Measurements from ENCODE around the gene HADHA. TPM values are rescaled to one million over a fixed set of nuclear protein-coding genes. Genes with fewer than 3 reads are reported as not detected.

Gene HADHA
- total RNA-seq, 2 experiments from 2014 or later: 126 to 150 TPM

GRCh38 chr2:26223018-26223417 lies 21.4 kb downstream of the HADHA start:
- no peak overlapping the region for H3K27ac ChIP-seq (ENCODE audit: low read depth, low read length, poor library complexity, severe bottlenecking)
- no peaks in the 10 kb centered on the region for H3K9me2 ChIP-seq (ENCODE audit: insufficient read depth, low read length)
- intact Hi-C loops (cut with micrococcal nuclease; ENCODE audit: unreplicated experiment): no loop called here
- ChIA-PET POLR2A (no interaction called here), CTCF (ENCODE audit: unreplicated experiment) (no interaction called here)
- no peaks in the 10 kb centered on the region for H4K20me1 ChIP-seq (ENCODE audit: insufficient read depth, low read length)
- BruUV-seq (replicated peaks): no TSS peak
- peaks cover 8% of the 10 kb centered on the region; the same call in 1 of the 2 replicates for H3K9me3 ChIP-seq (ENCODE audit: low read length)
- DNase-seq (ENCODE audit: low spot score): no peak
- H2AFZ ChIP-seq (ENCODE audit: low read length): no peak overlapping the region
- H3K4me2 ChIP-seq (ENCODE audit: low read length): no peak overlapping the region
- H3K79me2 ChIP-seq (ENCODE audit: insufficient read depth, low read depth, low read length): no peaks in the 10 kb centered on the region
- H3K36me3 ChIP-seq (ENCODE audit: insufficient read depth, low read length): peaks cover 86% of the 10 kb centered on the region
- TF ChIP-seq CTCF (conservative IDR thresholded peaks at IDR 0.05; ENCODE audit: low read length): no peak
- TF ChIP-seq EZH2phosphoT487 (IDR thresholded peaks at IDR 0.05; ENCODE audit: borderline replicate concordance, low read depth, low read length): no peak
- no peak overlapping the region for H3K4me3 ChIP-seq (ENCODE audit: low read depth, low read length, poor library complexity, severe bottlenecking)
- H3K4me1 ChIP-seq (ENCODE audit: insufficient read depth, low read length, poor library complexity, severe bottlenecking): no peaks in the 10 kb centered on the region

- no peak for DNase-seq (ENCODE audit: low spot score)
- H3K4me3 ChIP-seq (ENCODE audit: low read depth, low read length, poor library complexity, severe bottlenecking): no peak overlapping the region
- TF ChIP-seq CTCF (conservative IDR thresholded peaks at IDR 0.05; ENCODE audit: low read length) (no peak), EZH2phosphoT487 (IDR thresholded peaks at IDR 0.05; ENCODE audit: borderline replicate concordance, low read depth, low read length) (no peak)
- H2AFZ ChIP-seq (ENCODE audit: low read length): no peak overlapping the region
- peaks cover 93% of the 10 kb centered on the region for H3K36me3 ChIP-seq (ENCODE audit: insufficient read depth, low read length)
- H3K4me1 ChIP-seq (ENCODE audit: insufficient read depth, low read length, poor library complexity, severe bottlenecking): no peaks in the 10 kb centered on the region
- no peaks in the 10 kb centered on the region for H4K20me1 ChIP-seq (ENCODE audit: insufficient read depth, low read length)
- no TSS peak for BruUV-seq (replicated peaks)
- ChIA-PET CTCF (ENCODE audit: unreplicated experiment) (no interaction called here), POLR2A (interaction anchor here (0.7 kb wide), 1 partner anchor 510 kb away, joined by 3 read pairs; no protein-coding TSS in a partner anchor)
- H3K79me2 ChIP-seq (ENCODE audit: insufficient read depth, low read depth, low read length): no peaks in the 10 kb centered on the region
- no peak overlapping the region for H3K4me2 ChIP-seq (ENCODE audit: low read length)
- H3K9me3 ChIP-seq (ENCODE audit: low read length): 0 out of 2 replicates have a peak, but pooled peaks cover 5% of the 10 kb centered on the region
- H3K9me2 ChIP-seq (ENCODE audit: insufficient read depth, low read length): no peaks in the 10 kb centered on the region
- intact Hi-C loops (cut with micrococcal nuclease; ENCODE audit: unreplicated experiment): no loop called here
- H3K27ac ChIP-seq (ENCODE audit: low read depth, low read length, poor library complexity, severe bottlenecking): no peak overlapping the region
These were observed 26.7 kb downstream of the HADHA start for GRCh38 chr2:26217720-26218119.

- DNase-seq (ENCODE audit: low spot score): no peak
- Histone ChIP-seq H3K4me2 (ENCODE audit: low read length) (no peak overlapping the region), H3K36me3 (ENCODE audit: insufficient read depth, low read length) (peaks cover 94% of the 10 kb centered on the region), H3K9me2 (ENCODE audit: insufficient read depth, low read length) (no peaks in the 10 kb centered on the region), H2AFZ (ENCODE audit: low read length) (no peak overlapping the region), H3K4me3 (ENCODE audit: low read depth, low read length, poor library complexity, severe bottlenecking) (no peak overlapping the region), H4K20me1 (ENCODE audit: insufficient read depth, low read length) (no peaks in the 10 kb centered on the region), H3K79me2 (ENCODE audit: insufficient read depth, low read depth, low read length) (no peaks in the 10 kb centered on the region), H3K4me1 (ENCODE audit: insufficient read depth, low read length, poor library complexity, severe bottlenecking) (no peaks in the 10 kb centered on the region), H3K9me3 (ENCODE audit: low read length) (0 out of 2 replicates have a peak, but pooled peaks cover 5% of the 10 kb centered on the region), H3K27ac (ENCODE audit: low read depth, low read length, poor library complexity, severe bottlenecking) (no peak overlapping the region)
- no TSS peak for BruUV-seq (replicated peaks)
- TF ChIP-seq EZH2phosphoT487 (IDR thresholded peaks at IDR 0.05; ENCODE audit: borderline replicate concordance, low read depth, low read length) (no peak), CTCF (conservative IDR thresholded peaks at IDR 0.05; ENCODE audit: low read length) (no peak)
- CTCF ChIA-PET (ENCODE audit: unreplicated experiment): no interaction called here
- POLR2A ChIA-PET: no interaction called here
- intact Hi-C loops (cut with micrococcal nuclease; ENCODE audit: unreplicated experiment): no loop called here
These were observed 27.8 kb downstream of the HADHA start for GRCh38 chr2:26216587-26216986.

All from OCI-LY7 (cell line).